Measurements from ENCODE around the gene LOXL4.

GRCh38 chr10:98262571-98262970 is 5.4 kb downstream of the LOXL4 start:
- TF ChIP-seq, protein P1, sequence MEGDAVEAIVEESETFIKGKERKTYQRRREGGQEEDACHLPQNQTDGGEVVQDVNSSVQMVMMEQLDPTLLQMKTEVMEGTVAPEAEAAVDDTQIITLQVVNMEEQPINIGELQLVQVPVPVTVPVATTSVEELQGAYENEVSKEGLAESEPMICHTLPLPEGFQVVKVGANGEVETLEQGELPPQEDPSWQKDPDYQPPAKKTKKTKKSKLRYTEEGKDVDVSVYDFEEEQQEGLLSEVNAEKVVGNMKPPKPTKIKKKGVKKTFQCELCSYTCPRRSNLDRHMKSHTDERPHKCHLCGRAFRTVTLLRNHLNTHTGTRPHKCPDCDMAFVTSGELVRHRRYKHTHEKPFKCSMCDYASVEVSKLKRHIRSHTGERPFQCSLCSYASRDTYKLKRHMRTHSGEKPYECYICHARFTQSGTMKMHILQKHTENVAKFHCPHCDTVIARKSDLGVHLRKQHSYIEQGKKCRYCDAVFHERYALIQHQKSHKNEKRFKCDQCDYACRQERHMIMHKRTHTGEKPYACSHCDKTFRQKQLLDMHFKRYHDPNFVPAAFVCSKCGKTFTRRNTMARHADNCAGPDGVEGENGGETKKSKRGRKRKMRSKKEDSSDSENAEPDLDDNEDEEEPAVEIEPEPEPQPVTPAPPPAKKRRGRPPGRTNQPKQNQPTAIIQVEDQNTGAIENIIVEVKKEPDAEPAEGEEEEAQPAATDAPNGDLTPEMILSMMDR (IDR thresholded peaks at IDR 0.05; ENCODE audit: insufficient read depth, low read length) = peak; percentile 60
- TF ChIP-seq REST (IDR thresholded peaks at IDR 0.05; ENCODE audit: insufficient replicate concordance, low read depth) (no peak), SPI1 (IDR thresholded peaks at IDR 0.05; ENCODE audit: borderline replicate concordance, low read depth) (no peak), POLR2AphosphoS5 (IDR thresholded peaks at IDR 0.05; ENCODE audit: low read depth) (no peak), GABPA (IDR thresholded peaks at IDR 0.05; ENCODE audit: low read depth) (no peak)
